GM19452 (cell line): ENCODE results near the gene TMEM138.

ENCODE experiments used
- ATAC-seq: cut with Tn5 transposase; IDR thresholded peaks from one replicate; pipeline ENCODE4 v1.9.1; 2021; ENCODE audit not compliant: unreplicated experiment

The TMEM138 gene

DNA sequence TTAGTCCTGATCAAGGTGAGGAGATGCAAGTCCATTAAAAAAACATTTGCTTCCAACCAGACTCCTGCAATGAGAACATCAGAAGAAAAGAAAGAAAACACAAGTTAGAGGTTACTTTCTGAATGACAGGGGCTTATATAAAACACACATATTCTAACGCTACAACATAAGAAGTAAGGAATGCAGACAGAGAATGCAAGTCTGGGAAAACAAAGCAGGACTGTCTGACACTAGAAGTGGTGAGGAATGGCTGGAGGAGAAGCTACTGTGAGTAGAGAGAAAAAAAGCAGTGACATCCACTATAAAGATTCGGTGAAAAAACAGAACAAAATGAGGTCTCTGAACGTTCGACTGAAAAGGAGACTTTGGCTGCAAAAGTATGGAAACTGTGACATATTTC, 42.5 kb downstream of the TMEM138 start:
- no peak for ATAC-seq

DNA sequence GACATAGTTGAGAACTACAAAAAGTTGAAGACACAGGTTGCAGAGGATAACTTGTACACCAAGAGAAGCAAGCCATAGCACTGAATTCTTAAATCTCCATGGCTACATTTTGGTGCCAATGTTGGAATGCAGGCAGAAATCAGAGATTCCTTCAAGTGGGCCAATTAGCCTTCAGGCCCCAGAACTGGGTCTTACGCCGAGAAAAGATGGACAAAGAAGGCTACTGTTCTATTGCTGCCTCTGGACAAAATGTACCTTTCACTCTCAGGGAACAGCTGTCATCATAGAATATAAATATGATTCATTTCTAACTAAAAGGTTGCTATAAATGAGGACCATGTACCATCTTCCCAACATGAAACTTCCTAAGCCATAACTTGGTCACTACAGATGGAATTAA, 43.9 kb downstream of the TMEM138 start:
- no peak for ATAC-seq

DNA sequence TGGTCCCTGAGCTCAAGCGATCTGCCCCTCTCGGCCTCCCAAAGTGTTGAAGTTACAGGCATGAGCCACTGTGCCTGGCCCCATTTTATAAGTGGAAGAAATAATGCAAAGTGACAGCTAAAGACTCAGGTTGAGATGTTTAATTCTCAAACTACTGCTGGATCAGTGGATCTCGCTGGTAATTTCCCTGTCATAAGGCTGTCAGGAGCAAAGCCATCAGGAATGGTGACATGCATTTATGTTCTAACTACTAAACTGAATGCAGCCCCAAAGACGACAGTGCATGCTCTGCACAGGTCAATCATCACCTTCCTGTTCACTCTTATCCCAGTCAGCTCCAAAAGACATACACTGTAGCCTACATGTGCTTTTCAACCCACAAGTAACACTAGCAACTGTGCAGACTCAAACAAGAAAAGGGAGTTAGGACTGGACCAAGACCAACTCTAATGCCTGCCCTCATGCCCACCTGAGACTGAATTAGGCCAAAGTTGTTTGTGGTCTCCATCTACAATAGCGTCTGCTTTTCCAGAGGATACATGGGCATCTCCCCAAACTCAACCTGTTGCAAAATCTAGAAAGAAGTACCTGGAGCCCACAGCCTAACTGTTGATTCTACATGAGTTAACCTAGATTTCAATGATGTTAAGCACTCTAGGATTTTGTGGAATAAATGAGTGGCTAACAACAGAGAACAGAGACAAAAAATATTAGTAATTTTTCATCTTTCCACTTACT, 45.0 kb downstream of the TMEM138 start:
- ATAC-seq: no peak

DNA sequence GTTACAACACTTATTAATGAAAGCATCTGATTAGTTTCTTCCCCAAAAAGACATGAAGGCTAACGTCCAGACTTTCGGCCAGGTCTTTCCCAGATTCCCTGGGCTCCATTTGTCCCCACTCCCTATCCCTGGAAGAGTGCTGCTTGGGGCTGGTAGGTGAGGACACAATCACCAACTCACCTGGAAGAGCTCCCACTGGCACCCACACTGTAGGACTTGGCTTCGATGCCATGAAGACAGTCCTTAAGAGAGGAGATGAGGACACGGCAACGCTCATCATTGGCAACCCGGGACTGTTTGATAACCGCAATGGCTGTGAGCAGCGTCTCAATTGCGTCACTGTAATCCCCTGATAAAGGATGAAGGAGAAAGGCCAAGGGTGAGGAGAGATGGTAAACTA, 49.4 kb downstream of the TMEM138 start:
- no peak for ATAC-seq

DNA sequence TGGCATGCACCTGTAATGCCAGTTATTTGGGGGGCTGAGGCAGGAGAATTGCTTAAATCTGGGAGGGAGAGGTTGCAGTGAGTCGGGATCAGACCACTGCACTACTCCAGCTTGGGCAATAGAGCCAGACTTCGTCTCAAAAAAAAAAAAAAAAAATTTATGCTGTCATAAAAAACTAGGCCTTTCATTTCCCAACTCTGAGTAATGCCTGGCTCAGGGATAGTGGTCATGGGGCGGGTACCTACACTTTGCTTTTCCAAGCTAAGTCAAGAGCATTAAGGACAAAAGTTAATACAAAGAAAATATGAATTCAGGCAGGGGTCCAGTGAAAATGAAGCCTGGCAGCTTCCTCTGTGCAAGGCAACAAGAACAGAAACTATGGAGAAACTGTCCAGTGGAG, 51.3 kb downstream of the TMEM138 start:
- no peak for ATAC-seq

DNA sequence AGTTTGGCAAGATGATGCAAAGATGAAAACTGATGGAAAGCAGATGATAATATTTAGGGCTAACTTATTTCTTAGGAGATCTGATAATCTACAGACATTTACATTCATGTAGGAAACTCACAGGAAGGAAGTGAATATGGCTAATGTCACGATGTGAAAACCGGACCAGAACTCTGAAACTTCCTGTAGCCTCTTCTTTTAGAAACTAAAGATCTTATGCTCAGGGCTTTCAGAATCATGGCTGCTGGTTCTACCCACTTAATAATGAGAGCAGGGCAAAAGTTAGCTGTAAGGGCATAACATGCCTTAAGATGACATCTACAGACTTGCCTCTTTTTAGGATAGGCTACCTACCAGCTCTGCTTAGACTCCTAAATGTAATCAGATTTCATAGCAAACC, 52.4 kb downstream of the TMEM138 start:
- ATAC-seq: no peak

DNA sequence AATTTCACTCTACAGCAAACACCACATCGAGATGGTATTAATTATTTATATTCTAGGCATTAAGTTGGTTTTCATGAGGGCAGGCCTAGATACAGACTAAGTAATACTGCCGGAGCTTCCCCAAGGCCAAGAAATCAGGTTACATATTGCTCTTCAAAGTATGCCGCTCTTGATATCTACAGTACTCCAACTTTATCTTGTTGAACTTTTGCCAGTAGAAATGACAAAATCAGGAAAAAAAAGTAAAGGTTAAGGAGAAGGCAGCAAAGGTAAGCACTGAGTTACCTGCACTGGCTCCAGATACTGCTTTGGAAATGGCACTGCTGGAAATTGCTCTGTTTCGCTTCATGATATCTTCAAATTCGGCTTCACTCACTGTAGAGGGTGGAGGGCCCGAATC, 53.2 kb downstream of the TMEM138 start:
- no peak for ATAC-seq

DNA sequence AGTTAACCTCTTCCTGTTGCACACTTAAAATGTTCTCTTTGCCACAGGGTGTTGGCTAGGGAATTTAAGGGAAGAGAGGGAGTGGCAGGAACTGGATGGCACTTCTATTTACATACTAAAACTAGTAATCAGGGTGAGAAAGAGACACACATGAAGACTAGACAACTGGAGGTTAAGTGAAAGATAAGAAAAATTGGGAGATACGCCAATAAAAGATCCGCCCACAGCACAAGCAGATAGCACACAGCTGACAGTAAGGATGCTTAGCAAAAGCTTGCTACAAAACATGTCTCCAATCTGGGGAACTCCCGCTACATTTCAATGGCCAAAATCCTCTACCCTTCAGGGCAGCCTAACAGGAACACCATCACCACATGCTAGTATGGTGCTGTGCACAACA, 54.8 kb downstream of the TMEM138 start:
- no peak for ATAC-seq

DNA sequence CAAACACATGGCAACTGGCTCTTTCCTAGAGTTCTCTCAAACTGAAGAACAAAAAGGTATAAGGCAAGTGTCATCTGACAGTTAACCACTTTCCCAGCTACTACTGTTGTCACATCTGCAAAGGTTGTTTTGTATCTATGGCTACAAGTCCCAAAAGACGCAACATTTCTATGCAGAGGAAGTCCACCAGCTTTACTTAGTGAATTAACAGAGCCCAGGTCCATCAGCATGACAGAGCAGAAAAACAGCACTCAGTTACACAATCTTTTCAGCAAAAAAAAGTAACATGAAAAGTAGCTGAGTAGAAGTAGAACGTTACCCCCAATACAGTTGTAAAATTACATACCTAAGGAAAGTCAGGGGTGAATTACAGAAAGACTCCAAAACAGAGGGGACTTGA, 55.5 kb downstream of the TMEM138 start:
- no peak for ATAC-seq

DNA sequence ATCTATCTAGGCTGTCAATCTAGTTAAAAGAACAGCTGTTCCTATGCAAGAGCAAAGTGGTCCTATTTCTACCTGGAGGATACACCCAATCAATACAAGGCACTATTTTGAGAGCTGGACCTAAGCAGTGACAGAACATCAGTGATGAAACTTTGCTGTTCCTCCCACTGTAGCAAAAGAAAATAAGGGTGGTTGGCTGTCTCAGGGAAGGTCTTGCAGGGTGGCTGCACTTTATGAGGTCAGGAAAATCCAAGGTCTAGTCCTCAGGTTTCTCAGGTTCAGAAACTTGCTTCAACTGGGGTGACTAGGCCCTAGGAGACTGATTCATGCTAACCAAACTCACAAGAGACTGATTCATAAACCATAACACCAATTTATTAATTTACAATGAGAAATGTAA, 56.0 kb downstream of the TMEM138 start:
- ATAC-seq: no peak
